Stimulated activated CD4-positive, alpha-beta T cell treated with anti-CD3 and anti-CD28 coated beads, Interleukin-12 subunit alpha, Interleukin-12 subunit beta, amount 100 ng/mL, for 48 hours (primary cell): Measurements from ENCODE around the gene OR10T2.
"Not testable (repeated sequence)": the region's sequence is repeated elsewhere in the genome, so short reads cannot be mapped to it uniquely, and the experiment has no call there.

Experiments used
- DNase-seq, 3 donors: peaks; one replicate each; pipeline ENCODE4 v3.0.0-alpha.2; 2020; ENCODE audit warnings: low read depth in 2 of 3, low spot score in 1 of 3

Gene OR10T2

DNA sequence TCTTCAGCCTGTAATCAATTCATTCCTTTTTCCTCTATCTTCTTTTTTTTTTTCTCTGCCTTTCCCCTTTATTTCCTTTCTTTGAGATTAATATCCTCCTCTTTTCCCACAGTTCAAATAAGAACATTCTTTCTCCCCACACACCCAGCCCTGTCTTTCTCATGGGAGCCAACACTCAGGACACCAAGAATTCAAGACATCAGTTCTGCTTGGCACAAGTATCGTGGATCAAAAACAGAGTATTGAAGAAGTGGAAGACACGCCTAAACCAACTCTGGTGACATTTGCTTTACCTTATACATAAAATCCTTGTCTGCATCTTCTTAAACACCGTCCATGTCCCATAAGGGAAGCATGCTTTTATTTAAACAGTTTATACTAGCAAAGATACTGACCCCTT, 42.6 kb downstream of the OR10T2 start:
- no peak for DNase-seq

DNA sequence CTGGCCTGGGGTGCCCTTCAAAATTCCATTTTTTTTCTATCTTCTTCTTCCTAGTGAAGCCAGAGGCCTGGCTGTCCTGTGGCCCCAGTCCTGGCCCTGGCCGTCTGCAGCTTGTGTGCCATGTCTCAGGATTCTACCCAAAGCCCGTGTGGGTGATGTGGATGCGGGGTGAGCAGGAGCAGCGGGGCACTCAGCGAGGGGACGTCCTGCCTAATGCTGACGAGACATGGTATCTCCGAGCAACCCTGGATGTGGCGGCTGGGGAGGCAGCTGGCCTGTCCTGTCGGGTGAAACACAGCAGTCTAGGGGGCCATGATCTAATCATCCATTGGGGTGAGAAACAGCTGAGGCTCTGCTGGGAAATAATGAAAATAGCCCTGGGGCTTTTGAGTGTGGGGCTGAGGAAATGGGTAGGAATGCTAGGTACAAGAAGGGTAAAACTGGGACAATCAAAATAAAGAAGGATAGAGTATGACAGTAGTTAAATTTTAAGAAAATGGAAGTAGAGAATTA, 43.4 kb downstream of the OR10T2 start:
- no peak for DNase-seq

DNA sequence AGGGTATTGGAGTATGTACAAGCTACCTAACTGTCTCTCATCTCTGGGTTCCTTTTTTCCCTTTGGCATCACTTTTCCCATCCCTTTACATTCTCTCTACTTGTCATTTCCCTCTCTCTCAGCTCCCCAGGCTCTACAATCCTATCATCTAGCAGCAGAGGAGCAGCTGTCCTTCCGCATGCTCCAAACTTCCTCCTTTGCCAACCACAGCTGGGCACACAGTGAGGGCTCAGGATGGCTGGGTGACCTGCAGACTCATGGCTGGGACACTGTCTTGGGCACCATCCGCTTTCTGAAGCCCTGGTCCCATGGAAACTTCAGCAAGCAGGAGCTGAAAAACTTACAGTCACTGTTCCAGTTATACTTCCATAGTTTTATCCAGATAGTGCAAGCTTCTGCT, 45.0 kb downstream of the OR10T2 start:
- DNase-seq, result no peak

GRCh38 chr1:158353303-158354075, 45.8 kb downstream of the OR10T2 start, which contains the start of gene CD1E:
Gene CD1E (plus strand): TSS chr1:158353894. CDS start chr1:158353989, 95 bp downstream.
- DNase-seq, result no peak

- DNase-seq, result not testable (repeated sequence)
Measured at GRCh38 chr1:158348946-158349345, 50.3 kb downstream of the OR10T2 start.
